NB4 (cell line): Measurements from ENCODE around the gene FBXW5.

ENCODE experiments used
- DNase-seq: peaks from one replicate; pipeline ENCODE4 v3.0.0; 2010; ENCODE audit warnings: low read depth
- H3K4me3 ChIP-seq: one replicate; pipeline ENCODE4 v1.5.1; 2011; ENCODE audit warnings: mild to moderate bottlenecking, low read depth, low read length, moderate library complexity
- MAX ChIP-seq: IDR thresholded peaks from 2 replicates; pipeline ENCODE4 v1.6.1; 2011; ENCODE audit warnings: low read depth, low read length
- MYC ChIP-seq: IDR thresholded peaks from 2 replicates; pipeline ENCODE4 v1.6.1; 2011; ENCODE audit warnings: low read depth, low read length
- POLR2A ChIP-seq: IDR thresholded peaks from 2 replicates; pipeline ENCODE4 v1.6.1; 2011; ENCODE audit warnings: mild to moderate bottlenecking; ENCODE audit not compliant: insufficient read length; ENCODE audit errors: extremely low read depth
- TF ChIP-seq, protein P1 (sequence below): IDR thresholded peaks from one replicate; pipeline ENCODE4 v1.5.1; 2012; ENCODE audit warnings: low read depth, low read length

FBXW5 gene

DNA sequence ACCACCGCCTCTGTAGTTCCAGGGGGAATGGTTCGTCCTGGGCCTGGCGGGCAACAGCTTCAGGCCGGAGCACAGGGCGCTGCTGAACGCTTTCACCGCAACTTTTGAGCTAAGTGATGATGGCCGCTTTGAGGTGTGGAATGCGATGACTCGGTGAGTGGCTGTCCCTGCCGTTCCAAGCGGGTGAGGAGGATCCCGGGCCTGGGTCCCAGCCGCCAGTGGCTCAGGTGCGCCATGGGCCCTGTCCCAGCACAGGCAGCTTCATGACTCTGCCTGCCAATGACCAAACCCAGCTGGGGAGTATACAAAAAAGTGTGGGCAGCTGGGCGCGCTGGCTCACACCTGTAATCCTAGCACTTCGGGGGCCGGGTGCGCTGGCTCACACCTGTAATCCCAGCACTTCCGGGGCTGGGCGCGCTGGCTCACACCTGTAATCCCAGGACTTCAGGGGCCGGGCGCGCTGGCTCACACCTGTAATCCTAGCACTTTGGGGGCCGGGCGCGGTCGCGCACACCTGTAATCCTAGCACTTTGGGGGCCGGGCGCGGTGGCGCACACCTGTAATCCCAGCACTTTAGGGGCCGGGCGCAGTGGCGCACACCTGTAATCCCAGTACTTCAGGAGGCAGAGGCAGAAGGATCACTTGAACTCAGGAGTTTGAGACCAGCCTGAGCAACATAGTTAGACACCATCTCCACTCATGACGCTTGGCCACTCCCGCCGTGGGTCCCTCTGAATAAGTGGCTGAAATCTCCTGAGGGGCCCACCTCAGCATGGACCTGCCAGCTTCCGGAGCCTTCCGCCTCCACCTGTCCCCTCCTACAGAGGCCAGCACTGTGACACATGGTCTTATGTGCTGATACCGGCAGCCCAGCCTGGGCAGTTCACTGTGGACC is 8.6 kb upstream of the FBXW5 start:
- DNase-seq: no peak
- no peak for TF ChIP-seq POLR2A
- no peak for TF ChIP-seq MYC
- TF ChIP-seq, protein P1, sequence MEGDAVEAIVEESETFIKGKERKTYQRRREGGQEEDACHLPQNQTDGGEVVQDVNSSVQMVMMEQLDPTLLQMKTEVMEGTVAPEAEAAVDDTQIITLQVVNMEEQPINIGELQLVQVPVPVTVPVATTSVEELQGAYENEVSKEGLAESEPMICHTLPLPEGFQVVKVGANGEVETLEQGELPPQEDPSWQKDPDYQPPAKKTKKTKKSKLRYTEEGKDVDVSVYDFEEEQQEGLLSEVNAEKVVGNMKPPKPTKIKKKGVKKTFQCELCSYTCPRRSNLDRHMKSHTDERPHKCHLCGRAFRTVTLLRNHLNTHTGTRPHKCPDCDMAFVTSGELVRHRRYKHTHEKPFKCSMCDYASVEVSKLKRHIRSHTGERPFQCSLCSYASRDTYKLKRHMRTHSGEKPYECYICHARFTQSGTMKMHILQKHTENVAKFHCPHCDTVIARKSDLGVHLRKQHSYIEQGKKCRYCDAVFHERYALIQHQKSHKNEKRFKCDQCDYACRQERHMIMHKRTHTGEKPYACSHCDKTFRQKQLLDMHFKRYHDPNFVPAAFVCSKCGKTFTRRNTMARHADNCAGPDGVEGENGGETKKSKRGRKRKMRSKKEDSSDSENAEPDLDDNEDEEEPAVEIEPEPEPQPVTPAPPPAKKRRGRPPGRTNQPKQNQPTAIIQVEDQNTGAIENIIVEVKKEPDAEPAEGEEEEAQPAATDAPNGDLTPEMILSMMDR: no peak
- TF ChIP-seq MAX: no peak

GRCh38 chr9:136952321-136952850 is 7.8 kb upstream of the FBXW5 start:
- H3K4me3 ChIP-seq: no peak overlapping the region
- no peak for DNase-seq
- TF ChIP-seq, protein P1: no peak
- TF ChIP-seq POLR2A: no peak
- TF ChIP-seq MAX: no peak
- no peak for TF ChIP-seq MYC

More for the DNA sequence above, 8.6 kb upstream of the FBXW5 start:
- no peak overlapping the region for H3K4me3 ChIP-seq

DNA sequence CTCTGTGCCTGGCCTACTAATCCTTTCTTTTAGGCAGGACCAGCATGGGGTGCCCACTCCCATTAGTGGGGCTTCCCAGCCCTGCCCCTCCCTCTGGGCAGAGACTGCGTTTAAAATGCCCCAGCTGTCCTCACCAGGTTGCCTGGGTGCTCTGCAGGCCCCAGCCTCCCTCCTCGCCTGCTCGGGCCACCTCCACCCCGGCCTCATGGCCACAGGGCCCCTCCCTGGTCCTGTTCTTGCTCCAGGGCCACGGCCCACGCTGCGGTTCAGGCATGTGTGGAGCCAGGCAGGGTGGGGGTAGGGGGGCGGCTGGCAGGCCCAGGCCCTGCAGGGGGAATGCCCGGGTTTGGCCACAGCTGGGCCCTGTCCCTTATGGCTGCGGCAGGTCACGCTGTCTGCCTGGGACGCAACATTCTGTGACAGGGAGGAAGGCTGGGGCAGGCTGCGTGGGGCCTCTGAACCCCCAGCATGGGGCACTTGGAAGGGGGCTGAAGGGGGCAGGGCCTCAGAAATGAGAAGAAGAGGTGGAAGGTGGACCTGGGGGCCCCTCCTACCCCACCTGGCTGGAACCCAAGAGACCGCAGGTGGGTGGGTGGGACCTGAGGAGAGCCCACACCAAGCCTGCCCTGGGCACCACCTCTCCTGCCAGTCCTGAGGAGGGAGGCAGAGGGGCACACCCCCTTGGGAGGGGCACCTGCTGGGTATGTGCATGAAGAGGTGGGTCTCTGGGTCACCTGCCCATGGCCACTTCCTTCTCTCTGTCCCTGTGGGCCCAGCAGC is 7.2 kb upstream of the FBXW5 start, which contains the start of gene LCN12:
Gene LCN12 (plus strand): TSS at position 733 of the 780 bp plus-strand sequence. CDS start 55 bp downstream, outside the sequence.
- DNase-seq: no peak
- TF ChIP-seq MAX (no peak), POLR2A (no peak), MYC (no peak)
- TF ChIP-seq, protein P1: no peak

GRCh38 chr9:136950656-136951276 is 6.2 kb upstream of the FBXW5 start:
- no peak for TF ChIP-seq MYC
- no peak for DNase-seq
- no peak overlapping the region for H3K4me3 ChIP-seq

More for the DNA sequence above, 7.2 kb upstream of the FBXW5 start, which contains the start of gene LCN12:
- H3K4me3 ChIP-seq: no peak within 1 kb of the TSS

DNA sequence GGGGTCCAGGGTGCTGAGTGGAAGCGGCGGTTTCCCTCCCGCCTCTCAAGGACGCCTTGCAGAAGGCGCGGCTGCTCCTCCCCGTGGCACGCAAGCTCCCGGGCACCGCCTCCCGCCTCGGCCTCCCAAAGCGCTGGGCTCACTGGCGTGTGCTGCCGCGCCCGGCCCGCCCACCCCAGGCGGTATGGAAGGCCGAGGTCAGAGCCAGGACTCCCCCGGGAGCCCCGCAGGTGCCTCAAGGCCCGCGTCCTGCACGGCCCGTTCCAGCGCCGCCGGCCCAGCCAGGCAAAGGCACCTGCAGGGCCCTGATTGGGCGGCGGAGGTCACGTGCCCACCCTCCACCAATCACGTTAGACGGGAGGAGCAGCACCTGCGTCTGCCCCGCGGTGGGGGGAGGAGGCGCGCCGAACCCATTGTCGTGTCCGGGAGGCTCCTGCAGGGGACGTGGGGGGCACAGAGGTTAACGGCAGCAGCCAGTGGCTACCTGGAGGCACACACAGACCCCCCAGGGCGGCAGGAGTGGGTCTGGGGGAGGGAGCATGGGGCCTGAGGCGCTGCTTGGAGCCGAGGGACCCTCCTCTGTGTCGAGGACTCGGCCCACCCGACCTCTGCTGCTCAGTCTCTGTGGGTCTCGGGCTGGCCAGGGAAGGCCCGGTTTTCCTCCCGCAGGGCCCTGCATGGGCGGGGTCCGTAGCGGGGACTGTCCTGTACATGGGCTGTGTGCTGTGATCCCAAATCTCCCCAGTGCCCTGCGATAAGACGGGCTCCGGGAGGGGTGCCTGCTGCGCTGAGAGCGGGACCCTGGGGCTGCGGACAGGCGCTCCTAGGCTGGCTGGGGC is 5.5 kb upstream of the FBXW5 start:
- TF ChIP-seq, protein P1: no peak
- peak; percentile 98 for TF ChIP-seq MAX
- TF ChIP-seq MYC: peak; percentile 57; the same call in 1 of the 2 replicates
- TF ChIP-seq POLR2A: peak; percentile 71
- peak; percentile 95 for DNase-seq
- peak overlapping the region; percentile 61 for H3K4me3 ChIP-seq
